Measurements from ENCODE around the gene ANKRD40. TPM values are rescaled to one million over a fixed set of nuclear protein-coding genes. Genes with fewer than 3 reads are reported as not detected.

Gene ANKRD40
- total and polyA plus RNA-seq, 2 donors (not counting 3 experiments of a cell fraction or from before 2014, with no cell fraction given) = 24.5 to 56.0 TPM

DNA sequence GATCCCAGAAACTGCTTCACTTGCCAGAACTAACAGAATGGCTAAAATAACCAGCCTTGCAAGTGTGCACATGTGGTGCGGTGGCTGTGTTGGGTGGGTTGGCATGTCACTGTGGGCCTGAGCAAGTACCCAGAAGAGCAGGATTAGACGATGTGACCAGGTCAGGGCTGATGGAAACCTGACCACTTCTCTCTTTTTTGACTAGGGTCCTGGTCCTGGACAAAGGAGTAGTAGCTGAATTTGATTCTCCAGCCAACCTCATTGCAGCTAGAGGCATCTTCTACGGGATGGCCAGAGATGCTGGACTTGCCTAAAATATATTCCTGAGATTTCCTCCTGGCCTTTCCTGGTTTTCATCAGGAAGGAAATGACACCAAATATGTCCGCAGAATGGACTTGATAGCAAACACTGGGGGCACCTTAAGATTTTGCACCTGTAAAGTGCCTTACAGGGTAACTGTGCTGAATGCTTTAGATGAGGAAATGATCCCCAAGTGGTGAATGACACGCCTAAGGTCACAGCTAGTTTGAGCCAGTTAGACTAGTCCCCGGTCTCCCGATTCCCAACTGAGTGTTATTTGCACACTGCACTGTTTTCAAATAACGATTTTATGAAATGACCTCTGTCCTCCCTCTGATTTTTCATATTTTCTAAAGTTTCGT lies 16.7 kb downstream of the ANKRD40 start:
- no peak for FAIRE-seq
- H3K4me3 ChIP-seq (replicated peaks in 1 of 3; ENCODE audit: insufficient read depth in 1 of 3, low read depth in 1 of 3, low read length in 3 of 3) = no peak overlapping the region
- no peaks in the 10 kb centered on the region for H4K20me1 ChIP-seq (replicated peaks; ENCODE audit: control insufficient read depth, extremely low read depth, insufficient read depth, low read length)
- no peaks in the 10 kb centered on the region for H3K9me1 ChIP-seq (replicated peaks; ENCODE audit: control insufficient read depth, extremely low read depth, insufficient read depth, low read length)
- no peaks in the 10 kb centered on the region for H3K9me3 ChIP-seq (replicated peaks; ENCODE audit: control insufficient read depth, insufficient read depth, low read length)
- H3K36me3 ChIP-seq (ENCODE audit: control insufficient read depth in 2 of 2, extremely low read depth in 1 of 2, insufficient read depth in 2 of 2, low read length in 2 of 2) = peaks cover 11 to 16% of the 10 kb centered on the region in 2 experiments
- POLR2A ChIA-PET = no interaction called here
- no peak overlapping the region for H3K4me2 ChIP-seq (ENCODE audit: insufficient read depth, low read length)
- TF ChIP-seq POLR2A (IDR thresholded peaks at IDR 0.05; ENCODE audit: low read depth, low read length) (no peak), EZH2 (IDR thresholded peaks at IDR 0.05; ENCODE audit: borderline replicate concordance, low read depth, low read length, severe bottlenecking) (no peak), MYC (IDR thresholded peaks at IDR 0.05; ENCODE audit: low read depth, low read length) (no peak), FOS (IDR thresholded peaks at IDR 0.05; ENCODE audit: borderline replicate concordance, insufficient read depth, low read length) (no peak), GATA2 (IDR thresholded peaks at IDR 0.05; ENCODE audit: insufficient read depth, insufficient read length, low read depth, low read length) (no peak), JUN (IDR thresholded peaks at IDR 0.05; ENCODE audit: borderline replicate concordance, insufficient read depth, insufficient read length, low read depth) (no peak), POLR2AphosphoS5 (IDR thresholded peaks at IDR 0.05; ENCODE audit: insufficient read depth, low read depth, low read length) (no peak)
- TF ChIP-seq, protein P1, sequence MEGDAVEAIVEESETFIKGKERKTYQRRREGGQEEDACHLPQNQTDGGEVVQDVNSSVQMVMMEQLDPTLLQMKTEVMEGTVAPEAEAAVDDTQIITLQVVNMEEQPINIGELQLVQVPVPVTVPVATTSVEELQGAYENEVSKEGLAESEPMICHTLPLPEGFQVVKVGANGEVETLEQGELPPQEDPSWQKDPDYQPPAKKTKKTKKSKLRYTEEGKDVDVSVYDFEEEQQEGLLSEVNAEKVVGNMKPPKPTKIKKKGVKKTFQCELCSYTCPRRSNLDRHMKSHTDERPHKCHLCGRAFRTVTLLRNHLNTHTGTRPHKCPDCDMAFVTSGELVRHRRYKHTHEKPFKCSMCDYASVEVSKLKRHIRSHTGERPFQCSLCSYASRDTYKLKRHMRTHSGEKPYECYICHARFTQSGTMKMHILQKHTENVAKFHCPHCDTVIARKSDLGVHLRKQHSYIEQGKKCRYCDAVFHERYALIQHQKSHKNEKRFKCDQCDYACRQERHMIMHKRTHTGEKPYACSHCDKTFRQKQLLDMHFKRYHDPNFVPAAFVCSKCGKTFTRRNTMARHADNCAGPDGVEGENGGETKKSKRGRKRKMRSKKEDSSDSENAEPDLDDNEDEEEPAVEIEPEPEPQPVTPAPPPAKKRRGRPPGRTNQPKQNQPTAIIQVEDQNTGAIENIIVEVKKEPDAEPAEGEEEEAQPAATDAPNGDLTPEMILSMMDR (IDR thresholded peaks at IDR 0.05; ENCODE audit: extremely low read depth in 1 of 2, insufficient read depth in 1 of 2, low read depth in 1 of 2, low read length in 2 of 2) = no peak
- TF ChIP-seq, protein P2, sequence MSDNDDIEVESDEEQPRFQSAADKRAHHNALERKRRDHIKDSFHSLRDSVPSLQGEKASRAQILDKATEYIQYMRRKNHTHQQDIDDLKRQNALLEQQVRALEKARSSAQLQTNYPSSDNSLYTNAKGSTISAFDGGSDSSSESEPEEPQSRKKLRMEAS (IDR thresholded peaks at IDR 0.05; ENCODE audit: insufficient read depth, insufficient read length) = no peak
- dilution Hi-C loops (cut with MboI; ENCODE audit: extremely low pct_ligation_motif_present, low sequenced_read_pairs) = no loop called here
- no TSS peak for BruUV-seq (replicated peaks)
- H3K27ac ChIP-seq (ENCODE audit: insufficient read depth, low read depth, low read length) = no peak overlapping the region
- CTCF ChIA-PET = interaction anchor here (1.0 to 9.9 kb wide), 5 partner anchors 10 to 141 kb away, joined by 3 to 150 read pairs (median 6); partner anchors contain the start of gene SPATA20
- intact Hi-C loops (cut with micrococcal nuclease) = no loop called here
- no peaks in the 10 kb centered on the region for H3K79me2 ChIP-seq (ENCODE audit: control insufficient read depth, insufficient read depth, low read length)
- H3K9ac ChIP-seq (replicated peaks; ENCODE audit: extremely low read depth, insufficient read depth, low read length) = no peak overlapping the region
- no peaks in the 10 kb centered on the region for H3K27me3 ChIP-seq (ENCODE audit: control insufficient read depth in 2 of 2, insufficient read depth in 2 of 2, low read length in 2 of 2)
- peaks cover 3% of the 10 kb centered on the region for H3K4me1 ChIP-seq (ENCODE audit: control insufficient read depth, extremely low read depth, insufficient read depth, low read length)
- DNase-seq (ENCODE audit: low read depth, low spot score) = no peak
- H2AFZ ChIP-seq (ENCODE audit: low read depth, low read length) = no peak overlapping the region
